Measurements from ENCODE around the gene C14orf119. TPM values are rescaled to one million over a fixed set of nuclear protein-coding genes. Genes with fewer than 3 reads are reported as not detected.
A peak's percentile ranks its signal among the peaks of the same experiment; 100 is the strongest.

C14orf119 gene
- total RNA-seq, 1 donor from 2014 or later = 32.2 TPM

DNA sequence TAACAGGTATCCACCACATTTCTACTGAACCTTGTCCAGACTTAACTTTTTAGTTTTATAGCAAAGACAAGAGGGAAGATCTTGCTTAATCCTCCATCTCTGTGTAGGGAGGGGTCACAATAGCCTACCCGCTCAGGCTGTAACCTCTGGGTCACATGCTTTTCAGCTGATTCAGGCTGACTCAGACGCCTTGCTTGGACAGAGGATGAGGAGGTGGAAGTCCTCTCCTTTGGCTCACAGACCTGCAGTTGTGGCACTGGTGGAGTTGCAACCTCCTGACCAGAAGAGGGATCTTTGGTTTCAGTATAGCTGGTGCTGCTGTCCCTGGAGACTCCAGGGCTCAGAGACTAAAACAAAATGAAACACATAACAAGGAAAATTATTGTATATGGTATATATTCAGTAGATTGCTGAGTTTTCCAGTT, 16.6 kb upstream of the C14orf119 start:
- ATAC-seq (peak; percentile 97), DNase-seq (ENCODE audit: low spot score) (peak; percentile 82)
- intact Hi-C loops (cut with DNase I) = no loop called here

DNA sequence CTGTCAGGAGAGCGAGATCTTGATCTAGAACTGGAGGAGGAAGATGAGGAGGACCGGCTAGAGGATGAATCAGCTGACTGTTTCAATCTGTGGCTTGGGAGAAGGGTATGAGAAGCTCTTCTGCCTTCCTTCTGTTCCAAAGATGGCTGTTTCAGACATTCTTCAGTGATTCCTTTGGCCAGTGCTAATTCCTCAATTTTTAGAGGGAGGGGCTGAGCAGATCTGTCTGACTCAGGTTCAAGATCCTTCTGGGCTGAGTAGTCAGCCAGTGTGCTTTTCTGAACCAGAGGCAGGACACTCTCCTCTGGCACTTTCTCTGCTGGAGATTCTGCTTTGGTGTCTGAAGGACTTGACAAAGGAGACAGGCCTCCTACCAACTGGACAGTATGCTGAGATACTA, 15.6 kb upstream of the C14orf119 start:
- no peak for DNase-seq (ENCODE audit: low spot score)
- ATAC-seq = no peak
- intact Hi-C loops (cut with DNase I) = no loop called here

DNA sequence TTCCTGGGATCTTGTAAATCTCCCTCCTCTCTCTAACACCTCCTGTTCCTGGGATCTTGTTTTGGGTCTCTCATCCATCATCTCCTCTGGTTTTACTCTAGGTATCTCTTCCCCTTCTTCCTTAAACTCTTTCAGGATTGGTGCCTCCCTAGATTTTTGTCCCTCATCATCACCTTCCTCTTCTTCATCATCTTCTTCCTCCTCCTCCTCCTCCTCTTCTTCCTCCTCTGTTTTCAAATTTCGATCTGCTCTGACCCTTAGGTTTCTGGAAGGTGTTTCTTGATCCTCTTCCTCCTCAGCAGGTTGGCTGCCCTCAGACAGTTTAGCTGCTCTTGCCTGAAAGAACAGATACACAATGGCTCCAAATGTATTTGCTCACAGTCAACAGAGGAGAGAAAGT, 14.8 kb upstream of the C14orf119 start:
- intact Hi-C loops (cut with DNase I) = no loop called here
- ATAC-seq (no peak), DNase-seq (ENCODE audit: low spot score) (no peak)

DNA sequence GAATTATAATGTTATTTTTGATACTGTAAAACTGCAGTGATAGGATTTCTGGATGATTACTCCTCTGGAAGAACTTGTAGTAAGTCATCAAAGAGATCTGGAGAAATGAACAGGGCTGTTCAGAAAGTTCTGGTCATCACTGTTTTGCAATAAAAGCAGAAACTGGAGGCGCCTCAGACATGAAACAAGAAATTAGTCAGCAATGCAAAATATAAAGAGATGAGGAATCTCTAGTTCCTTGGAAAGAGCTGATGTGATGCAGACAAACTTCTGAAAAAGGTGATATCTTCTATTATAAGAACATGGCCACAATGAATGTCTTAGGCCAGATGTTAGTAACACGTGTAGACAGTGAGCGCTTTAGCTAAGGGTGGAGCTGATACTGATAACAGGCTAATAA, 9.8 kb upstream of the C14orf119 start:
- DNase-seq (ENCODE audit: low spot score) (no peak), ATAC-seq (no peak)
- intact Hi-C loops (cut with DNase I) = no loop called here

DNA sequence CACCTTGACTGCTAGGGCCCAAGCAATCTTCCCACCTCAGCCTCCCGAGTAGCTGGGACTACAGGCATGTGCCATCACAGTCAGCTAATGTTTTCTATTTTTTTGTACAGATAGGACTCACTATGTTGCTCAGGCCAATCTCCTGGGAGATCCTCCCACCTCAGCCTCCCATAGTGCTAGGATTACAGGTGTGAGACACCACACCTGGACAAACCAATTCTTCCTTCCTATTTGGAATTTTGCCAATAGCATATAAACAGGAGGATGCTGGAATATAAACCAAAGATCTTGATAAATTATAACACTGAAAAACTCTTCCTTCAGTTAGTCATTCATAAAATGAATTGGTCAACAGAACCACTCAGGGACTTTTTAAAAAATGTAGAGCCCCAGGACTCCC, 8.7 kb upstream of the C14orf119 start:
- intact Hi-C loops (cut with DNase I) = no loop called here
- DNase-seq (ENCODE audit: low spot score) (no peak), ATAC-seq (no peak)

DNA sequence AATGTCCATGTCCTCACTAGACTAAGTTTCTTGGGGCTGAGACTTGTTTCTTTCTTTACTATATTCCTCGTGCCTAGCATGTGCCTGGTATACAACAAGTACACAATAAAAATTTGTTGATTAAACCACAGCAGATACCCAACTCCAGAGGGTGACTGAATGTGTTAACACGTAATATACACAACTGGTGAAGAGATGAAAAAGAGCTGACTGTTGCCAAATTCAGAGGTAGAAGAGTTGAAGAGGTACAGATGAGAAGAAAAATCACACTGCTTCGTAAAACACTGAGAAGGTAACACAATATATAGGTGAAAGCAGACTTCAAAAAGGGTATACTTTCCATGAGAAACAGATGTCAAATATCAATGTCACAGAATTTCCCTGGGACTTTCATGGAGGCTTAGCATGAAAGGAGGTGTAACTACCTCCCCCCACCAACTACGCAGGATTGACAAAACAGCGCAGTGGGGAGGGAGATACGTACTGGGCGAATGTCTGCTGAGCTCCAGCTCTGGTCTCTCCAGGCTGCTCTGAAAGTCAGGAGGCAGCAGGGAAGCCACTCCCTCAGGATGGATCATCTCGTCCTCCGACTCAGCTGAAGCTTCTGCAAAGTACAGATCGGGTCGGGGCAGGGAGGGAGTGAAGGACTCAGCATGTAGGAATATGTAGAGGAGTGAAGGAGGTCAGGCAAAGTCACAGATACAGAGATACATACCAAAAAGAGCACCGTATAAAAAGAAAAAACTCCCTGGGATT, 5.6 kb upstream of the C14orf119 start:
- DNase-seq (ENCODE audit: low spot score) = no peak
- intact Hi-C loops (cut with DNase I) = no loop called here
- ATAC-seq = no peak

DNA sequence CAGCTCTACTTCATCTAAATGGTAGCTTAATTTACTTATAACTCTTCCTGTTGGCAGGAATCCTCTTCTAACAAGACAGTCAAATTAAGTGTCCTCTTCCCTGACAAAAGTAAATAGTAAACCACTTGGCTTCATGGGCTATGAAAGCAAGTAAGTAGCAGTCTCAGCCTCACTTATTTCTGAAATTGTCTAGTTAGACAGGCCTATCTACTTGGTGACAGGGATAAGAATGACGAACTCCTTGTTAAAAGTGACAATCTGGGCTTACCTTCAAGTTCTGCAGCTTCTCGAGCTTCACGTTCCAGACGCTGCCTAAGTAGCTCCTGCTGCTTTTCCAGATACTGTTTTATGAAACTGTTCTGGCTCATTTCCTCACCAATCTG, 5.1 kb upstream of the C14orf119 start:
- ATAC-seq (no peak), DNase-seq (ENCODE audit: low spot score) (no peak)
- intact Hi-C loops (cut with DNase I) = no loop called here

DNA sequence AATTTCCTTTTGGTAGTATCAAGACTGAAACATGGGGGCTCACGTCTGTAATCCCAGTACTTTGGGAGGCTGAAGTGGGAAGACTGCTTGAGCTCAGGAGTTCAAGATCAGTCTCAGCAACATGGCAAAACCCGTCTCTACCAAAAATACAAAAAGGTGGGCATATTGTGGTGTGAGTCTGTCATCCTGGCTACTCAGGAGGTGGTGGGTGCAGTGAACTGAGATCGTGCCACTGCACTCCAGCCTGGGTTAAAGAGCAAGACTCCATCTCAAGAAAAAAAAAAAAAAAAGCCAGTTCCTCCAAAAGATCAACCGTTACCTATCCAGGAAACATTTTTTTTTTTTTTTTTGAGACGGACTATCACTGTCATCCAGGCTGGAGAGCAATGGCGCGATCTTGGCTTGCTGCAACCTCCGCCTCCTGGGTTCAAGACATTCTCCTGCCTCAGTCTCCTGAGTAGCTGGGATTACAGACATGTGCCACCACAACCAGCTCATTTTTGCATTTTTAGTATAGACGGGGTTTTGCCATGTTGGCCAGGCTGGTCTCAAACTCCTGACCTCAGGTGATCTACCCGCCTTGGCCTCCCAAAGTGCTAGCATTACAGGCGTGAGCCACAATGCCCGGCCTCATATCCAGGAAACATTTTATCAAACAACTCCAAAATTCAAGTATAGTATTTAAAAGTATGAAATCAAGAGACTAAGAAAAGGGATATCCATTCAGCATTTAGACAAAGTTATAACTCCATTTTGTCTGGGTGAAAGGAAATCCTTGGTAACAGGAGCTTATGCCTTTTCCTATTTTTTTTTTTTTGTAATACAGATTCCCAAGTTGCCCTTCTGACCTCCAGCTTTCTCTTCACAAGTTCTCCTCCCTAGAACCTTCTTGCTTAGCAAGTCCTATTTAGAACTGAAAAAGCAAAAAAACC, 3.7 kb upstream of the C14orf119 start:
- ATAC-seq = no peak
- DNase-seq (ENCODE audit: low spot score) = no peak
- intact Hi-C loops (cut with DNase I) = no loop called here

DNA sequence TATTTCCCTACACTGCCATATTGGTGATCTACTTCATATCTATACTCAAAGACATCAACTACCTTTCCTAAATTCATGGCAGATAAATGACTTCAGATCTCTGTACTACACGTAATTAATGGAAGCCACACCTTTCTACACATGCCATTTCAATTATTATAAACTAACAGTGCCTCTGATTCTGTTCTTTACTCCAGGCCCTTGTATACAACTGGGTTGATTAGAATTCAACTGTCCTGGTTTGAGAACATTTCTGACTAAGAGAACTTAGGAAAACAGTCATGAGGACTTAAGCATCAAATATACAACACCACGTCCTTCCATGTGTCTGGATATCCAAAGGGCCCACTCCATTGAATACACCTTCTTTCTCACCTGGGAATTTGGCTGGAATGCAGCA, 2.2 kb upstream of the C14orf119 start:
- intact Hi-C loops (cut with DNase I) = no loop called here
- ATAC-seq (no peak), DNase-seq (ENCODE audit: low spot score) (no peak)

DNA sequence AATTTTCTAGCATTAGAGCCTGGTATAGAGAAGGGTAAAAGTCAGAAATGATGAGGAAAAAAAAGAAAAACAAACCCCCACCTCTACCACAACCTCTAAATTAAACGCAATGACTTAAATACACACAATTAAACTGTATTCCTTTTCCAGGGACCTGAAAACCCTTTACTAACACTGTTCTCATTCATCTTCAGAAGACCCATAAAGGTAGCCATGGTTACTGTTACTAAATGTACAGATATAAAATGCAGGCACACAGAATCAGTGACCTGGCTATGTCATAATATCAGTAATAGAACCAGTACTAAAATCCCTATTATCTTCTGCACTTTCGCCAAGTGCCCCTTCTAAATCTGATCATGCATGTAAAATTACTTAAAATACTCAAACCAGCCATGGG, 1.8 kb upstream of the C14orf119 start:
- intact Hi-C loops (cut with DNase I) = no loop called here
- no peak for DNase-seq (ENCODE audit: low spot score)
- ATAC-seq = no peak

DNA sequence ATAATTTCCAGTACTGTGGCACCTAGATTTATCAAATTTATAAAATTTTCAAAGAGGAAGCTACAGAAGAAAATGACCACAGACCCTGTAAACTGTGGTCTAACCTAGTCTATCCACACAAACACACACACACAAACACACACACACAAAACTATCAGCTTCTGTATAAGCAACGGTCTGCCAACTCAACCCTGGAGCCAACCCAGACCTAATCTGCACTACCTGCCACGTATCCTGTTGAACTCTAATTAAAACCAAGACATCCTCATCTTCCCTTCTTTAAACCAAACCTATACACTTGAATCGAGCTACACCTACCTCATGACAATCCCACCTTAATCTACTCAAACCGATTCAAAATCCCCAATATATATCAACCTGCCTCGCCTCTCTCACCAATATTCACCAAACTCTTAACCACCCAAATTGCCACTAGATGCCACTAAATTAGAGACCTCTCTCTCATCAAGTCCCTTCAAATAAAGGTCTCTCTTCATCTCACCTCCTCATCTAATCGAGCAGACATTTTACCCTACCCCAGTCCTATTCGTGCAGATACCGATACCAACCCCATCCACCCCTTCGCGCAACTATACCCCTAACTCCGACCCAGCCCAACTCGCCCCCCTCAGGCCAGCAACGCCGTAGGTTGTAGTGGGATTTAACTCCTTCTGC, 1.2 kb upstream of the C14orf119 start:
- intact Hi-C loops (cut with DNase I) = no loop called here
- DNase-seq (ENCODE audit: low spot score) (no peak), ATAC-seq (no peak)

DNA sequence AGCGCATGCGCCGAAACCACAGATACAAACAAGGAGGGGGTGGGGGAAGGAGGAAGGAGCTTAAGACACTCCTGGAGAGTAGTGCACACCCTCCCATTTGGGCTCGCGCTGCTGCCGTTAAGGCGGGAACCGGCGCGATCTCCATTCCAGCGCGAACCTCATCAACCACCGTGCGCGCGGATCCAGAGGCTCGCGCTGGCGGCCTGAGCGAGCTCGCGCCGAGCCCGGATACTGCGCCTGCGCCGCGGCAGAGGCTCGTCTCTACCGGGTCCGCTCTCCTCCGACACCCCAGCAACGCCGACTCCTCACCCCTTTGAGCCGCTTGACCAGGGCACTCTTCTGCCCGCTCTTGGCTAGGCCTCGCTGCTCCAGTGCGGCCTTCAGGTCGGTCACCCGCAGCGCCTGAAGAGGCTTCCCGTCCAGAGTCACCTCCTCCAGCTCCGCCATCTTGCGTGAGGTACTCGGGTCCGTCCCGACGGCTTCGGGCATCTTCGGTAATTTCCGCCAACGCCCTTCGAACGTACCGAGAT, 574 bp upstream of the C14orf119 start, which contains the start of gene ACIN1:
ACIN1 (minus strand) TSS at position 471 of the 530 bp plus-strand sequence; CDS start at position 447, 24 bp downstream.
- peak; percentile 80 for DNase-seq (ENCODE audit: low spot score)
- peak; percentile 72 for ATAC-seq
- intact Hi-C loops (cut with DNase I) = no loop called here

DNA sequence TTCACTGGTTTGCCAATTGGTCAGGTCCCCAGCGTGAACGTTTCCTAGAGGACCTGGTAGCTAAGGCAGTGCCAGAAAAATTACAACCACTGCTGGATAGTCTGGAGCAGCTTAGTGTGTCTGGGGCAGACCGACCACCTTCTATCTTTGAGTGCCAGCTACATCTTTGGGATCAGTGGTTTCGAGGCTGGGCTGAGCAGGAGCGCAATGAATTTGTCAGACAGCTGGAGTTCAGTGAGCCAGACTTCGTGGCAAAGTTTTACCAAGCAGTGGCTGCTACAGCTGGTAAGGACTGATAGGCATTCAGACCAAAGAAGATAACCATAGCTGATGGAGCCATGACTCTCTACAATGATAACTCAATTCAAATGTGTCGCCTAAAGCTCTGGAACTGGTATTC, 2.5 kb downstream of the C14orf119 start:
- intact Hi-C loops (cut with DNase I) = no loop called here
- DNase-seq (ENCODE audit: low spot score) (no peak), ATAC-seq (no peak)

DNA sequence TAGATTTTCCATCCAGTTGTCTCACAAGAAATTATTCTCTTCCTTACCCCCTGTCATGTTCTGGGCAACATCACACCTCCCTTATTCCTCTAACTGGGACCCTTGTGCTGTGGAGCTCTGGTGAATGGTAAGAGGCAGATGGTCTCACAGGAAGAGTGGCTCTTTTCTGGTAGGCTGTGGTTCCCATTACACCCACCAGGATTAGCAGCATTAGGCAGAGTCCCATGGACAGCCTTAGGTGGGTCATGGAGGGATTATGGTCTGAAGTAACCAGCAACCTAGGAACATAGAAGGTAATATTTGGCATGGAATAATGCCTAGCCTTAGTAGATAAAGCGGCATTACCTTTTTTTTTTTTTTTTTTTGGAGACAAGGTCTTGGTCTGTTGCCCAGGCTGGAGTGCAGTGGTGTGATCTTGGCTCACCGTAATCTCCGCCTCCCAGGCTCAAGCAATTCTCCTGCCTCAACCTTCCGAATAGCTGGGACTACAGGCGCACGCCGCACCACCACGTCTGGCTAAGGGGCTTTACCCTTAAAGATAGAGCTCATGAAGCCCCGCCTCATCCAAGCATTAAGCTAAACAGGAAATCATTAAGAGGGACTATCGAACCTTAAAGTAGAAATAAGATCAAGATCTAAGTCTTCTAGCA, 4.0 kb downstream of the C14orf119 start:
- intact Hi-C loops (cut with DNase I) = no loop called here
- no peak for DNase-seq (ENCODE audit: low spot score)
- ATAC-seq = no peak

DNA sequence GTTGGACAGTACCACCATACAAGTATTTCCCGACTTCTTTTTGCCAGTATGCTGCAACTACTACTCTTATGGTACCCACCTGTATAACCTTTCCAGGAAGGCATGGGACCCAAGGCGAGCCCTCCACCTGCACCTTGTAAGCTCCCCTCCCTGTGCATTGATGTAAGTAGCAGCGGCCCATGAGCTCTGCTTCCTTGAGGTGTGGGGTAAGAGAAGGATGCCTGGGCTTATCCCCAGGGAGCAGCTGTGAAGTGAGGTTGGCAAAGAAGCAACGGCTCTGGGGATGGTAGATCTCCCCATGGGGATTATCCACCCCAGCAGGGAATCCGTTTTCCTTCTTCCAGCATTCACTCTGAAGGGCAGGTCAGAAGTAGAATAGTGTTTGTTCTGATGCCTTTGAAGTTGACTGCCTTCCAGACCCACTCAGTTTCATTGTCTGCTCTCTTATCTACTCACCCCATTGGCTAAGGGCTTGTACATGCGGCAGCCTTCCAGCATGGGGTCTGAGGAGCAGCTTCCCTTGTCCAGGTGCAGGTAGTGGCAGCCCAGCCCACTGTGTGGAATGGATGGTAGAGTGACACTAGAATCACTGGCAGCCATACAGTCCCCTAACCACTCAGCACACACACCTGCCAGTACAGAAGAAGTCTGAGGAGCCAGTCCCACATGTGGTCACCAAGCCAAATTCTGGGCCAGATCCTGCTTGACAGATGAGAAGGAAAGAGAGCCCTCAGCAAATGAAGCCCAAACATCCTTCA, 6.1 kb downstream of the C14orf119 start:
- ATAC-seq (no peak), DNase-seq (ENCODE audit: low spot score) (no peak)
- intact Hi-C loops (cut with DNase I) = no loop called here

DNA sequence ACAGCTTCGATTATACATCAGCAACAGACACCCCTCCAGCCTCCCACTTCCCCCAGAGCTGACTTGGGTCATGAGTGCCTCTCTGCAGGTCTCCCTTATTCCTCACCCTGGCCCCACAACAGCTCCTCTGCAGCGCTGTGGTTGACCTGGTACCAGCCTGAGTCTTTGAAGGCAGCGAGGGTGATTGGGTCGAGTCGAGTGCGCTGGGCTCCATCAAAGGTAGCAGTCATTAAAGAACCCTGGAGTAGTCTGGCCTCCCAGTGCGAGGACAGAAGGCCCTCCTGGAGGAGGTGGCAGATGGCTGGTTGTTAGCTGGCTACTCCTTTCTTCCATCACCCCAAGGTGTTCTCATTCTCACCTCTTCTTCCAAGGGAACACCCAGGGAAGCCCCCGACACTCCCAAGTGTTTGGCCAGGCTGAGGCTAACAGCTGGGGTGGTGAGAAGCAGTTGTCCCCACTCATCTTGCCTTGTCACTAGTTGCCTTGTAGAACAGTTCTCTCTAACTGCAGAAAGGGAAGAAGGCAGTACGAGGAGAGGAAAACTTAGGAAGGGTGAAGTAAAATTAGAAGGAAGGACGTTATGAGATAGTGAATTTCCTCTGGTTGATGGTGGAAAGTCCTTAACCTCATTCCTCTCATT, 6.8 kb downstream of the C14orf119 start:
- ATAC-seq (no peak), DNase-seq (ENCODE audit: low spot score) (no peak)
- intact Hi-C loops (cut with DNase I) = no loop called here

DNA sequence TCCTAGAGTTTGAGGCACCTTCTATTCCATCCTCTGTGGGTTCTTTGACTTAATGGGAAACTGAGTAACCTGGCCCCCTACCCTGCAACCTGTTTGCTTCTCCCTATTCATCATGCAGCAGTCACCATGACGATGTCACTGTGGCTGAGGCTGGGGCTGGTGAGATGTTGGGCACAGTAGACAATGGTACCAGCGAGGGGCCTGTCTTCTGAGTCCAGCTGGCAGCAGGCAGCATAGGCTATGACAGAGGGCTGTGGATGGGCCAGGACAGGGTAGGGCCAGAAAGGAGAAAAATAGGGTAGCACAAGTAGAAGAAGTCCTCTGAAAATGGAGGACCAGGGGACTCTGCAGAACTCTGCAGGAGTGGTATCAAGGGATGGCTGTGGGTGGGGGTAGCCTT, 7.5 kb downstream of the C14orf119 start:
- intact Hi-C loops (cut with DNase I) = no loop called here
- DNase-seq (ENCODE audit: low spot score) (no peak), ATAC-seq (no peak)

DNA sequence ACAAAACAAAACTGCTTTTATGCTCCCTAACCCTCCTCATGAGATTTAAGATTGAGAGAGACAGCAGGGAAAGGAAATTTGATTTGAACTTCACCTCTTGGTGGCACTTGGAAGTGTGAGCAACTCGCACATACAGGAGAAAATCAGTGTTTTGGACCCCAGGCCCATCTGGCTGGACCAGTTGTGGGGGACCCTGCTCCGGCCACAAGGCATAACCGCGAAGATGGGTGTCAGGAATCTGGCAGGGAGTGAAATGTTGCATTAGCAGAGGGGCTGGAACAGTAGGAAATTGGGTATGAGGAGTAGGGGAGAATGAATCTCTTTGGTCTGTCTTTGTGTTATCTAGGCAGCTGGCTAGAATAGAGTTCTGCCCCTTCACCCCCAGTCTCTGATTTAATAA, 8.3 kb downstream of the C14orf119 start:
- ATAC-seq (no peak), DNase-seq (ENCODE audit: low spot score) (no peak)
- intact Hi-C loops (cut with DNase I) = no loop called here
